ENCODE measurements around the gene MYL2.
"Not testable (repeated sequence)": the region's sequence is repeated elsewhere in the genome, so short reads cannot be mapped to it uniquely, and the experiment has no call there.

Gene MYL2

GRCh38 chr12:110960795-110961194 is 40.4 kb upstream of the MYL2 start:
- Histone ChIP-seq H3K27ac (ENCODE audit: low read depth, low read length, poor library complexity, severe bottlenecking) (no peak overlapping the region), H3K4me1 (ENCODE audit: insufficient read depth, low read length, severe bottlenecking) (no peaks in the 10 kb centered on the region), H3K27me3 (ENCODE audit: insufficient read depth, low read length) (no peaks in the 10 kb centered on the region), H3K4me2 (ENCODE audit: low read length) (no peak overlapping the region), H4K20me1 (ENCODE audit: insufficient read depth, low read length) (no peaks in the 10 kb centered on the region), H3F3A (ENCODE audit: insufficient read depth, low read length) (no peaks in the 10 kb centered on the region), H3K79me2 (ENCODE audit: insufficient read depth, low read length) (no peaks in the 10 kb centered on the region), H3K9me3 (ENCODE audit: low read length) (no peaks in the 10 kb centered on the region), H3K9me2 (ENCODE audit: low read depth, low read length) (no peaks in the 10 kb centered on the region), H3K36me3 (ENCODE audit: insufficient read depth, low read length) (no peaks in the 10 kb centered on the region), H3K9ac (ENCODE audit: low read length) (no peak overlapping the region), H2AFZ (ENCODE audit: low read length) (no peak overlapping the region), H3K4me3 (ENCODE audit: low read depth, low read length, poor library complexity, severe bottlenecking) (no peak overlapping the region)
- TF ChIP-seq, protein P1, sequence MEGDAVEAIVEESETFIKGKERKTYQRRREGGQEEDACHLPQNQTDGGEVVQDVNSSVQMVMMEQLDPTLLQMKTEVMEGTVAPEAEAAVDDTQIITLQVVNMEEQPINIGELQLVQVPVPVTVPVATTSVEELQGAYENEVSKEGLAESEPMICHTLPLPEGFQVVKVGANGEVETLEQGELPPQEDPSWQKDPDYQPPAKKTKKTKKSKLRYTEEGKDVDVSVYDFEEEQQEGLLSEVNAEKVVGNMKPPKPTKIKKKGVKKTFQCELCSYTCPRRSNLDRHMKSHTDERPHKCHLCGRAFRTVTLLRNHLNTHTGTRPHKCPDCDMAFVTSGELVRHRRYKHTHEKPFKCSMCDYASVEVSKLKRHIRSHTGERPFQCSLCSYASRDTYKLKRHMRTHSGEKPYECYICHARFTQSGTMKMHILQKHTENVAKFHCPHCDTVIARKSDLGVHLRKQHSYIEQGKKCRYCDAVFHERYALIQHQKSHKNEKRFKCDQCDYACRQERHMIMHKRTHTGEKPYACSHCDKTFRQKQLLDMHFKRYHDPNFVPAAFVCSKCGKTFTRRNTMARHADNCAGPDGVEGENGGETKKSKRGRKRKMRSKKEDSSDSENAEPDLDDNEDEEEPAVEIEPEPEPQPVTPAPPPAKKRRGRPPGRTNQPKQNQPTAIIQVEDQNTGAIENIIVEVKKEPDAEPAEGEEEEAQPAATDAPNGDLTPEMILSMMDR (IDR thresholded peaks at IDR 0.05; ENCODE audit: low read length) = no peak
- no peak for TF ChIP-seq EZH2 (IDR thresholded peaks at IDR 0.05; ENCODE audit: borderline replicate concordance, low read length)

- no peak overlapping the region for H3K4me2 ChIP-seq (ENCODE audit: low read length)
- H3K27ac ChIP-seq (ENCODE audit: low read depth, low read length, poor library complexity, severe bottlenecking) = no peak overlapping the region
- no peaks in the 10 kb centered on the region for H3K79me2 ChIP-seq (ENCODE audit: insufficient read depth, low read length)
- H3K9me2 ChIP-seq (ENCODE audit: low read depth, low read length) = no peaks in the 10 kb centered on the region
- no peaks in the 10 kb centered on the region for H4K20me1 ChIP-seq (ENCODE audit: insufficient read depth, low read length)
- H3K36me3 ChIP-seq (ENCODE audit: insufficient read depth, low read length) = no peaks in the 10 kb centered on the region
- no peak overlapping the region for H3K9ac ChIP-seq (ENCODE audit: low read length)
- no peak overlapping the region for H3K4me3 ChIP-seq (ENCODE audit: low read depth, low read length, poor library complexity, severe bottlenecking)
- no peaks in the 10 kb centered on the region for H3K9me3 ChIP-seq (ENCODE audit: low read length)
- H2AFZ ChIP-seq (ENCODE audit: low read length) = no peak overlapping the region
- H3F3A ChIP-seq (ENCODE audit: insufficient read depth, low read length) = no peaks in the 10 kb centered on the region
- TF ChIP-seq EZH2 (IDR thresholded peaks at IDR 0.05; ENCODE audit: borderline replicate concordance, low read length) = no peak
- TF ChIP-seq, protein P1 (IDR thresholded peaks at IDR 0.05; ENCODE audit: low read length) = no peak
- no peaks in the 10 kb centered on the region for H3K27me3 ChIP-seq (ENCODE audit: insufficient read depth, low read length)
- no peaks in the 10 kb centered on the region for H3K4me1 ChIP-seq (ENCODE audit: insufficient read depth, low read length, severe bottlenecking)
Measured at GRCh38 chr12:110957652-110958051, 37.3 kb upstream of the MYL2 start.

DNA sequence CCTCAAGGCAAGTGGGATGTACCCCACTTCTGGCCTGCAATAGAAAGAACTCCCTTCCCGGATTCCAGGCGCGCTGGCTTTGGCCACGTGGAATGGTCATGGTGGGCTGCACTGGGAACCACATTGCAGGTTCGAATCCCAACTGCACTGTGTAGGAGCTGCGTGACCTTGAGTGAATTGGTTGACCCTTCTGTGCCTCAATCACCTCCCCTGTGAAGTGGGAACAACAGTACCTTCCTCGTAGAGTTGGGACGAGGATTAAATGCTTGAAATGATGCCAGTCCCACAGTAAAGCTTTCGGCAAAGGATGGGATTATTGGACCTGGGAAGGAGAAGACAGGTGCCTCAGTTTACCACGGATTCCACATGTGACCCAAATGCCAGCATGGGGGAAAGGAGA is 36.8 kb upstream of the MYL2 start:
- no peak for TF ChIP-seq EZH2 (IDR thresholded peaks at IDR 0.05; ENCODE audit: borderline replicate concordance, low read length)
- TF ChIP-seq, protein P1 (IDR thresholded peaks at IDR 0.05; ENCODE audit: low read length) = no peak
- Histone ChIP-seq H4K20me1 (ENCODE audit: insufficient read depth, low read length) (no peaks in the 10 kb centered on the region), H2AFZ (ENCODE audit: low read length) (no peak overlapping the region), H3K9me2 (ENCODE audit: low read depth, low read length) (no peaks in the 10 kb centered on the region), H3K36me3 (ENCODE audit: insufficient read depth, low read length) (no peaks in the 10 kb centered on the region), H3K9ac (ENCODE audit: low read length) (no peak overlapping the region), H3K4me2 (ENCODE audit: low read length) (no peak overlapping the region), H3K27ac (ENCODE audit: low read depth, low read length, poor library complexity, severe bottlenecking) (no peak overlapping the region), H3K27me3 (ENCODE audit: insufficient read depth, low read length) (no peaks in the 10 kb centered on the region), H3K4me3 (ENCODE audit: low read depth, low read length, poor library complexity, severe bottlenecking) (no peak overlapping the region), H3K9me3 (ENCODE audit: low read length) (no peaks in the 10 kb centered on the region), H3K79me2 (ENCODE audit: insufficient read depth, low read length) (no peaks in the 10 kb centered on the region), H3K4me1 (ENCODE audit: insufficient read depth, low read length, severe bottlenecking) (no peaks in the 10 kb centered on the region), H3F3A (ENCODE audit: insufficient read depth, low read length) (no peaks in the 10 kb centered on the region)

GRCh38 chr12:110950867-110951266 is 30.5 kb upstream of the MYL2 start:
- H3K4me1 ChIP-seq (ENCODE audit: insufficient read depth, low read length, severe bottlenecking); H3K9me2 ChIP-seq (ENCODE audit: low read depth, low read length); H3K27ac ChIP-seq (ENCODE audit: low read depth, low read length, poor library complexity, severe bottlenecking): not testable (repeated sequence)

DNA sequence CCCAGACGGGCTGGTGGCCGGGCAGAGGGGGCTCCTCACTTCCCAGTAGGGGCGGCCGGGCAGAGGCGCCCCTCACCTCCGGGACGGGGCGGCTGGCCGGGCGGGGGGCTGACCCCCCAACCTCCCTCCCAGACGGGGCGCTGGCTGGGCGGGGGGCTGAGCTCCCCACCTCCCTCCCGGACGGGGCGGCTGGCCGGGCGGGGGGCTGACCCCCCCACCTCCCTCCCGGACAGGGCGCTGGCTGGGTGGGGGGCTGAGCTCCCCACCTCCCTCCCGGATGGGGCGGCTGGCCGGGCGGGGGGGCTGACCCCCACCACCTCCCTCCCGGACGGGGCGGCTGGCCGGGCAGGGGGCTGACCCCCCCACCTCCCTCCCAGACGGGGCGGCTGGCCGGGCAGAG is 30.1 kb upstream of the MYL2 start:
- H3K4me1 ChIP-seq (ENCODE audit: insufficient read depth, low read length, severe bottlenecking); H2AFZ ChIP-seq (ENCODE audit: low read length); H3F3A ChIP-seq (ENCODE audit: insufficient read depth, low read length); H4K20me1 ChIP-seq (ENCODE audit: insufficient read depth, low read length); H3K79me2 ChIP-seq (ENCODE audit: insufficient read depth, low read length); H3K36me3 ChIP-seq (ENCODE audit: insufficient read depth, low read length); H3K9ac ChIP-seq (ENCODE audit: low read length); H3K4me2 ChIP-seq (ENCODE audit: low read length); H3K9me3 ChIP-seq (ENCODE audit: low read length); H3K9me2 ChIP-seq (ENCODE audit: low read depth, low read length); H3K27ac ChIP-seq (ENCODE audit: low read depth, low read length, poor library complexity, severe bottlenecking); H3K4me3 ChIP-seq (ENCODE audit: low read depth, low read length, poor library complexity, severe bottlenecking); H3K27me3 ChIP-seq (ENCODE audit: insufficient read depth, low read length): not testable (repeated sequence)

More at GRCh38 chr12:110950867-110951266, 30.5 kb upstream of the MYL2 start:
- H2AFZ ChIP-seq (ENCODE audit: low read length); H3K79me2 ChIP-seq (ENCODE audit: insufficient read depth, low read length); H3K9ac ChIP-seq (ENCODE audit: low read length); H3F3A ChIP-seq (ENCODE audit: insufficient read depth, low read length); H3K9me3 ChIP-seq (ENCODE audit: low read length); H3K4me3 ChIP-seq (ENCODE audit: low read depth, low read length, poor library complexity, severe bottlenecking); H3K4me2 ChIP-seq (ENCODE audit: low read length); H3K27me3 ChIP-seq (ENCODE audit: insufficient read depth, low read length); H3K36me3 ChIP-seq (ENCODE audit: insufficient read depth, low read length); H4K20me1 ChIP-seq (ENCODE audit: insufficient read depth, low read length): not testable (repeated sequence)

All from OCI-LY1 (cell line).